KMS-11 (cell line): ENCODE data around the gene HHATL.

ENCODE experiments used
- H2AFZ ChIP-seq: fragments of 200-600 bp; sonication (generic); 2 replicates; pipeline ENCODE4 v1.6.1; 2016; ENCODE audit warnings: antibody characterized with exemption, mixed run types, low read depth
- H3K27ac ChIP-seq: fragments of 200-600 bp; sonication (generic); 2 replicates; pipeline ENCODE4 v1.6.1; 2016; ENCODE audit warnings: mild to moderate bottlenecking, mixed run types
- H3K27me3 ChIP-seq: fragments of 200-600 bp; sonication (generic); 2 replicates; pipeline ENCODE4 v1.6.1; 2017; ENCODE audit warnings: mild to moderate bottlenecking, low read depth, mixed run types, moderate library complexity; ENCODE audit not compliant: insufficient read depth
- H3K36me3 ChIP-seq: fragments of 200-600 bp; sonication (generic); 2 replicates; pipeline ENCODE4 v1.6.1; 2017; ENCODE audit warnings: mild to moderate bottlenecking, mixed run types; ENCODE audit not compliant: insufficient read depth
- H3K4me1 ChIP-seq: fragments of 200-600 bp; sonication (generic); 2 replicates; pipeline ENCODE4 v1.6.1; 2016; ENCODE audit warnings: mild to moderate bottlenecking, low read depth, mixed run types; ENCODE audit not compliant: poor library complexity, severe bottlenecking
- H3K4me2 ChIP-seq: fragments of 200-600 bp; sonication (generic); 2 replicates; pipeline ENCODE4 v1.7.0; 2016; ENCODE audit warnings: mild to moderate bottlenecking, mixed run types
- H3K4me3 ChIP-seq: fragments of 200-600 bp; sonication (generic); IDR thresholded peaks from 2 replicates; pipeline ENCODE4 v1.6.1; 2017; ENCODE audit warnings: low read depth, low read length, mixed read lengths; ENCODE audit not compliant: insufficient read depth
- H3K79me2 ChIP-seq: fragments of 200-600 bp; sonication (generic); 2 replicates; pipeline ENCODE4 v1.6.1; 2016; ENCODE audit warnings: low read depth, mixed run types; ENCODE audit not compliant: insufficient read depth
- H3K9ac ChIP-seq: fragments of 200-600 bp; sonication (generic); 2 replicates; pipeline ENCODE4 v1.6.1; 2016; ENCODE audit warnings: mild to moderate bottlenecking, mixed run types
- H4K20me1 ChIP-seq: fragments of 200-600 bp; sonication (generic); 2 replicates; pipeline ENCODE4 v1.6.1; 2016; ENCODE audit warnings: mild to moderate bottlenecking, mixed run types; ENCODE audit not compliant: insufficient read depth
- TF ChIP-seq, protein P1 (sequence below): fragments of 200-600 bp; sonication (generic); conservative IDR thresholded peaks from 2 replicates; pipeline ENCODE4 v1.6.1; 2017; ENCODE audit warnings: low read depth, mild to moderate bottlenecking, antibody characterized with exemption, low read length, moderate library complexity, mixed read lengths

Gene HHATL

DNA sequence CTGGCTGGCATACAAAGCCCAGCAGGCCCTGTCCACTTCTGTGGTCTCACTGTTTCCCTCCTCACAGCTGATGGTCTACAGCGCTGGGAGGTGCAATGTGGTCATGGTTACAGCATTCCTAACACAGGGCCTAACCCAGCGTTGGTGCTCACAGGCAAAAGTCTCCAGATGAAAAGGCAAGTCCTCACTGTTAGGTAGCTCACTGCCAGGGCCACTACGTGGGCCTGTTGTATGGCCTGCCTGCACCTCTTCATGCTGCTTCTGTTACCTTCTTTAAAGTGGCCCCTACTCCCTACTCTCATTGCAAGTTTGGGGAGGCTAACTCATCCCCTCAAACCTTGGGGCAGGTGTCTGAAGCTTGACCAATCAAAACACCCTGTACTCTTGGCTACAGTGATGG is 39.2 kb upstream of the HHATL start:
- Histone ChIP-seq H3K4me3 (no peak overlapping the region), H3K4me2 (no peak overlapping the region), H2AFZ (no peak overlapping the region), H3K27ac (no peak overlapping the region), H3K36me3 (no peaks in the 10 kb centered on the region), H3K27me3 (no peaks in the 10 kb centered on the region), H4K20me1 (no peaks in the 10 kb centered on the region), H3K4me1 (no peaks in the 10 kb centered on the region), H3K9ac (no peak overlapping the region), H3K79me2 (no peaks in the 10 kb centered on the region)
- TF ChIP-seq, protein P1, sequence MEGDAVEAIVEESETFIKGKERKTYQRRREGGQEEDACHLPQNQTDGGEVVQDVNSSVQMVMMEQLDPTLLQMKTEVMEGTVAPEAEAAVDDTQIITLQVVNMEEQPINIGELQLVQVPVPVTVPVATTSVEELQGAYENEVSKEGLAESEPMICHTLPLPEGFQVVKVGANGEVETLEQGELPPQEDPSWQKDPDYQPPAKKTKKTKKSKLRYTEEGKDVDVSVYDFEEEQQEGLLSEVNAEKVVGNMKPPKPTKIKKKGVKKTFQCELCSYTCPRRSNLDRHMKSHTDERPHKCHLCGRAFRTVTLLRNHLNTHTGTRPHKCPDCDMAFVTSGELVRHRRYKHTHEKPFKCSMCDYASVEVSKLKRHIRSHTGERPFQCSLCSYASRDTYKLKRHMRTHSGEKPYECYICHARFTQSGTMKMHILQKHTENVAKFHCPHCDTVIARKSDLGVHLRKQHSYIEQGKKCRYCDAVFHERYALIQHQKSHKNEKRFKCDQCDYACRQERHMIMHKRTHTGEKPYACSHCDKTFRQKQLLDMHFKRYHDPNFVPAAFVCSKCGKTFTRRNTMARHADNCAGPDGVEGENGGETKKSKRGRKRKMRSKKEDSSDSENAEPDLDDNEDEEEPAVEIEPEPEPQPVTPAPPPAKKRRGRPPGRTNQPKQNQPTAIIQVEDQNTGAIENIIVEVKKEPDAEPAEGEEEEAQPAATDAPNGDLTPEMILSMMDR: no peak

DNA sequence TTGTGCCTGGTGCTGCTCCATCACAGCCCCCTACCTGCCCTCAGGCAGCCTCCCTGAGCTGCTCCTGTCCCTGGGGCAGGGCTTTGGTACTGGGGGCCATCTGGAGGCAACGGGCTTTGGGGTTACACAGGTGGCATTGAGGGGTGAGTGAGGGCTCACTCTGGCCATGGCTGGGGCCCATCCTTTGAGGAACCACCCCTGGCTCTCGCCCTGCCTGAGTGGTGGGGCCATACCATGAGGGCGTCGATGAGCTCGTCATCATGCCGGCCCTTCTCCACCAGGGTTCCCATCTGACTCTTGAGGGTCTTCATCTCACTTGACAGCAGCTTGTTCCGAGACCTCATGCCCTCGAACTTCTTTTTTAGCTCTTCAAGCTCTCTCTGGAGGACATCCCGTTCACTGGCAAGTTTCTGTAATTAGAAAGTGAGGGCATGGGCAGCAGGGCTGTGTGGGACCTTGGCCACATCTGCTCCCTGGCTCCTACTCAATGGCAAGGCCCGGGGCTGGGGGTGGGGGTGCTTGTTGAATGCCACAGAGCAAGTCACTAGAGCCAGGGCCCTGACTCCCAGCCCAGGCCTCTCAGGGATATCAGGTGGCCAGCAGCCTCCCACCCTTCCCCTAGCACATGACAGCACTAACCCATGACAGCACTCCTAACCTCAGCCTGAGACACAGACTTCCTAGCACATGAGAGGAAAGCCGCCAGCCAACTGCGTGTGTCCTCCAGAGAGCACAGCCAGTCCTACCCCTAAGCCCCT is 37.0 kb upstream of the HHATL start:
- H3K4me1 ChIP-seq: no peaks in the 10 kb centered on the region
- no peaks in the 10 kb centered on the region for H4K20me1 ChIP-seq
- TF ChIP-seq, protein P1: no peak
- H3K4me3 ChIP-seq: no peak overlapping the region
- no peak overlapping the region for H2AFZ ChIP-seq
- no peaks in the 10 kb centered on the region for H3K79me2 ChIP-seq
- no peak overlapping the region for H3K9ac ChIP-seq
- H3K27me3 ChIP-seq: no peaks in the 10 kb centered on the region
- no peak overlapping the region for H3K4me2 ChIP-seq
- H3K36me3 ChIP-seq: no peaks in the 10 kb centered on the region
- no peak overlapping the region for H3K27ac ChIP-seq

DNA sequence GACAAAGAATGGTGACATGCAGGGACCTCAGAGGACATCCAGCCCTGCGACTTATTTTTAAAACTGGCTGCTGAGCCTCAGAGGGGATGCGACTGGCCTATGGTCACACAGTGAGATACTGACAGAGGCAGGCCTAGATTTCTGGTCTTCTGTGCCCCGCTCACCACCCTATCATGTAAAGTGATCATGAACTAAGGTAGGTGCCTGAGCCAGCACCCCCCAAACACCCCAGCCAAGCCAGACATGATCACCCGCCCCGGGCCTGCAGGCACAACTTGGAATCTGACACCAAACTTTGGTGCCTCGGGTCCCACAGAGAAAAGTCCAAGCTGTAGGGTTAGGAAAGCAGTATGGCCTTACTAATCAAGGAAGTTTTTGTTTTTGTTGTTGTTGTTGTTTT is 33.9 kb upstream of the HHATL start:
- Histone ChIP-seq H3K4me2 (no peak overlapping the region), H2AFZ (no peak overlapping the region), H4K20me1 (no peaks in the 10 kb centered on the region), H3K79me2 (no peaks in the 10 kb centered on the region), H3K4me3 (no peak overlapping the region), H3K27me3 (no peaks in the 10 kb centered on the region), H3K27ac (no peak overlapping the region), H3K4me1 (no peaks in the 10 kb centered on the region), H3K9ac (no peak overlapping the region), H3K36me3 (no peaks in the 10 kb centered on the region)
- TF ChIP-seq, protein P1: no peak

DNA sequence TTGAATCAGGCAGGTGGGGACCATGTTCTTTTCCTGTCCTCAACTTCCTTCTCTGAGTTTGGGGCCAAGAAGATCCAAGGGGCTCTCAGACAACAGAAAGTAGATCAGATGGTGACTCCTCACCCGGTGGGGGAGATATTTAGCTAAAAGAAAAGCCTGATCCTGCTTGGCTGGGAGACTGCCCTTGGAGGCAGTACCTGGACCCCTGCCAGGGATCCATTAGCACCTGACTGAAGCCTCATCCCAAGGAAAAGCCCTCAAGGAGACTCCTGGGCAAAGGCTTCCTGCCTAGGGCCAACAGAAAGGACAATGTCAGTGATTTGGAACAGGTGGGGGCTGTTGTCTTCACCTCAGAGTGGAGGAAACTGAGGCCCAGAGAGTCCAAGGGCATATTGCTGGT is 33.5 kb upstream of the HHATL start:
- Histone ChIP-seq H4K20me1 (no peaks in the 10 kb centered on the region), H3K4me2 (no peak overlapping the region), H2AFZ (no peak overlapping the region), H3K4me3 (no peak overlapping the region), H3K27me3 (no peaks in the 10 kb centered on the region), H3K4me1 (no peaks in the 10 kb centered on the region), H3K9ac (no peak overlapping the region), H3K79me2 (no peaks in the 10 kb centered on the region), H3K36me3 (no peaks in the 10 kb centered on the region), H3K27ac (no peak overlapping the region)
- TF ChIP-seq, protein P1: no peak
